GM21381 (cell line): ENCODE measurements around the gene EIF2A.
"Not testable (repeated sequence)": the region's sequence is repeated elsewhere in the genome, so short reads cannot be mapped to it uniquely, and the experiment has no call there.

Experiments
- ATAC-seq: cut with Tn5 transposase; IDR thresholded peaks from one replicate; pipeline ENCODE4 v1.9.1; 2021; ENCODE audit warnings: mild to moderate bottlenecking, moderate library complexity; ENCODE audit not compliant: unreplicated experiment

EIF2A gene

DNA sequence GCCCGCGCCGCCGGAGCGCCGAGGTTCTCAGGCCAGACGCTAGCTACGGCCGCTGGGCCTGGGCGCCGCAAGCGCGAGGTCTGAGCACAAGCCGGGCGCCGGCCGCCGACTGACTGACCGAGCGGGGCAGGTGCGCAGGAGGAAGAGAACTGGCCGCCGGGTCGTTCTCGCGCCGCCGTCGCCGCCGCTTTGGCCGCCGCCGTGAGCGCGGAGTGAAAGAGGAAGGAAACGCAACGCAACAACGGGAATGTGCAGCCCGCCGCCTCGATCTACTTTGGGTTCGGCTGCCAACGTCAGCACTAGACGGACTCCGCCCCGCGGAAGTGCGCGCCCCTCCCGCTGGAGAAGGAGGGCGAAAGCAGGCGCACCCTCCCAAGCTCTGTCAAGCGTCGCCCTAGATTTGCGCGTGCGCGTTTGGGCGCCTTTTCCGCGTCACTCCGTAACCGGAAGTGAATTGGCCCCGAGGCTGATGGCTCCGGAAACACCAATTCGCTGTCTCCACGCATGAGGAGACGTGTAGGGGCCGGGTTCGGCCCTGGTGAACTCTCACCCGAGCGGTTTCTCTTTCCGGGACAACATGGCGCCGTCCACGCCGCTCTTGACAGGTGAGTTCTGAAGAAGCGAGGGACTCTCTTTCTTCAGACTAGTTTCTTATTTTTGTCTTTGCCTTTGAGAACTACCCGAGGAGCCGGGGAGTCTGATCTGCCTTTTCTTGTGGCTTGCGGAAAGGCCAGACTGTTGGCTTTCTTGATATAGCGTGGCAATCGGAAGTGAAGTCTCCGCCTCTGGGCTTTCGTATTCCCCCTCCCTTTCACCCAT is at the start of gene EIF2A, which contains the start of gene SERP1:
Gene EIF2A (plus strand): TSS at position 562 of the 819 bp plus-strand sequence. CDS start 16 bp downstream, at position 578.
Gene SERP1 (minus strand): TSS at position 271 of the 819 bp plus-strand sequence. CDS start 361 bp downstream, outside the sequence.
- ATAC-seq, result peak; percentile 90

GRCh38 chr3:150497956-150498355 is 48.6 kb upstream of the EIF2A start:
- no peak for ATAC-seq

DNA sequence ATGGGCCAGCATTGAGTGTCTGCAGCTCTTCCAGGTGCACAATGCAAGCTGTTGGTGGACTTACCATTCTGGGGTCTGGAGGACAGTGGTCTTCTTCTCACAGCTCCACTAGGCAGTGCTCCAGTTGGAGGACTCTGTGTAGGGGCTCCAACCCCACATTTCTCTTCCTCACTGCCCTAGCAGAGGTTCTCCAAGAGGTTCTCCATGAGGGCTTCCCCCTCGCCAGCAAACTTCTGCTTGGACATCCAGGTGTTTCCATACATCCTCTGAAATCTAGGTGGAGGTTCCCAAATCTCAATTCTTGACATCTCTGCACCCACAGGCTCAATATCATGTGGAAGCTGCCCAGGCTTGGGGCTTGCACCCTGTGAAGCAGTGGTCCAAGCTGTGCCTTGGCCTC is 45.6 kb upstream of the EIF2A start:
- ATAC-seq, result not testable (repeated sequence)

- ATAC-seq, result no peak
Measured at GRCh38 chr3:150503402-150504099, 43.0 kb upstream of the EIF2A start.

- ATAC-seq, result no peak
Measured at GRCh38 chr3:150504483-150504882, 42.1 kb upstream of the EIF2A start.

DNA sequence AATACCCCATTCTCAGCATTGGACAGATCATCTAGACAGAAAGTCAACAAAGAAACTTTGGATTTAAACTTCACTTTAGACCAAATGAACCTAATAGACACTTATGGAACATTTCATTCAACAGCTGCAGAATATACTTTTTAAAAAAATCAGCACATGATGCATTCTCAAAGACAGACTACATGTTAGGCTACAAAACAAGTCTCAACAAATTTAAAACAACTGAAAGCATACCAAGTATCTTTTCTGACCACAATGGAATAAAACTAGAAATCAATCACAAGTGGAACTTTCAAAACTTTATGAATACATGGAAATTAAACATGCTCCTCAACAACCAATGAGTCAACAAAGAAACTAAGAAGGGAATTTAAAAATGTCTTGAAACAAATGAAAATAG is 38.2 kb upstream of the EIF2A start:
- ATAC-seq, result no peak

- no peak for ATAC-seq
Measured at GRCh38 chr3:150509780-150510179, 36.8 kb upstream of the EIF2A start.

DNA sequence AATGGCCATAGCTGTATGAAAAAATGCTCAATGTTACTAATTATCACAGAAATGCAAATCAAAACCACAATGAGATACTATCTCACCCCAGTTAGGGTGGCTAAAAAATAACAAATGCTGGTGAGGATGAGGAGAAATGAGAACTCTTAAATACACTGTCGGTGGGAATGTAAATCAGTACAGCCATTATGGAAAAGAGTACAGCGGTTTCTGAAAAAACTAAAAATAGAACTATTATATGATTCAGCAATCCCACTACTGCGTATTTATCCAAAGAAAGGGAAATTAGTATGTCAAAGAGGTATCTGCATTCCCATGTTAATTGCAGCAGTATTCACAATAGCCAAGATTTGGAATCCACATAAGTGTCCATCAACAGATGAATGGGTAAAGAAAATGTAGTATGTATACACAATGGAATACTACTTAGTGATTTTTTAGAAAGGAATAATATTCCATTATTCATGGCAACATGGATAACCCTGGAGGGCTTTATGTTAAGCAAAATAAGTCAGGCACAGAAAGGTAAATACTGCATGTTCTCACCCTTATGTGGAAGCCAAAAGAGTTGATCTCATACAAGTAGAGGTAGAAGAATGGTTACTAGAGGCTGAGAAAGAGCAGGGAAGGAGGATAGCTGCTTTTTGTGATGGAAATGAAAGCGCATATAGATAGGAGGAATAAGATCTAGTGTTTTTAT is 35.3 kb upstream of the EIF2A start:
- ATAC-seq, result no peak

DNA sequence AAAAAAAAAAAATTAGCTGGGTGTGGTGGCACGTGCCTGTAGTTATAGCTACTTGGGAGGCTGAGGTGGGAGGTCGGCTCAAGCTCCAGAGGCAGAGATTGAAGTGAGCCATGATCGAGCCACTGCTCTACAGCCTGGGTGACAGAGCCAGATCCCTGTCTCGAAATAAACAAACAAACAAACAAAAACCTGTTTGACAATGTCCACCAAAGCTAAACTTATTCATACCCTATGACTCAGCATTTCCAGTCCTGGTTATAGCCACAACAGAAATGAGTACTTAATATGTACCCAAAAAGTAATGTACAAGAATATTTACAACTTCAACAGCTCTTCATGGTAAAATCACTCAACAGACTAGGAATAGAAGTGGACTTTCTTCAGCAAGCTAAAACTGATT is 31.4 kb upstream of the EIF2A start:
- no peak for ATAC-seq

DNA sequence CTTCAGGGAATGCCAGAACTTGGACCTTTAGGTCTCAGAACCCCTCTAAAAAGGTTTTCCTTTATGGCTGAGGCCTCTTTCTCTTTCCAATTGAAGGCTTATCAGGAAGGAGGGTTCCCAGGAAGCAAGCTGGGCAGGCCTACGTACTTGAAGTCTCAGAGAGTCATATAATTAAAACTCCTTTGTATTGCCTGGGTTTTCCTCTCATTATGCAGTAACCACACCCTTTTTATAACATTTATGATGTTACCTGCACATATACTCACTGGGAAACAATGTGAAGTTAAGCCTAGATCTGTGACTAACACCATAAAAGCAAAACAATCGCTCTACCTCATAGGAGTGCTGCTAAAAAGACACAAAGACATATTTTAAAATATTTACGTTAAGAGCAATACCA is 27.6 kb upstream of the EIF2A start:
- ATAC-seq, result no peak

GRCh38 chr3:150520408-150520807 is 26.2 kb upstream of the EIF2A start:
- no peak for ATAC-seq

DNA sequence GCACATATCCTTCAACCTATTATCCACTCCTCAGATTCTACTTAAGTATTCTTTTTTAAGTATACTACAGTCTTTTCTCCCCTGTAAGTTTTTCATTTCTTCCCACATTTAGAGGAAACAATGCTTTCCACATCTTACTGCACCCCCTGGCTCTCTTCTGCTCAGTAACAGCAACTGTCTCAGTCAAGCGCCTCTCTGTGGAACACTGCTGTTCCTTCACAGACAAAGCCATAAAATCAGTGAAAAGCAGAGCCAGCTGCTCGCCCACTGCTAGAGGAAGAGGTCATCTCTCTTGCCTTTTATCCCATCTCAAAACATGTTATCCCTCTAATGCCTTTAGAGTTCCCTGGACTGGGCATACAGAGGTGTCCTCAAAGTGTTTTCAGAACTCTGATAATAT is 25.1 kb upstream of the EIF2A start:
- no peak for ATAC-seq

GRCh38 chr3:150523538-150523937 is 23.0 kb upstream of the EIF2A start:
- ATAC-seq, result no peak

DNA sequence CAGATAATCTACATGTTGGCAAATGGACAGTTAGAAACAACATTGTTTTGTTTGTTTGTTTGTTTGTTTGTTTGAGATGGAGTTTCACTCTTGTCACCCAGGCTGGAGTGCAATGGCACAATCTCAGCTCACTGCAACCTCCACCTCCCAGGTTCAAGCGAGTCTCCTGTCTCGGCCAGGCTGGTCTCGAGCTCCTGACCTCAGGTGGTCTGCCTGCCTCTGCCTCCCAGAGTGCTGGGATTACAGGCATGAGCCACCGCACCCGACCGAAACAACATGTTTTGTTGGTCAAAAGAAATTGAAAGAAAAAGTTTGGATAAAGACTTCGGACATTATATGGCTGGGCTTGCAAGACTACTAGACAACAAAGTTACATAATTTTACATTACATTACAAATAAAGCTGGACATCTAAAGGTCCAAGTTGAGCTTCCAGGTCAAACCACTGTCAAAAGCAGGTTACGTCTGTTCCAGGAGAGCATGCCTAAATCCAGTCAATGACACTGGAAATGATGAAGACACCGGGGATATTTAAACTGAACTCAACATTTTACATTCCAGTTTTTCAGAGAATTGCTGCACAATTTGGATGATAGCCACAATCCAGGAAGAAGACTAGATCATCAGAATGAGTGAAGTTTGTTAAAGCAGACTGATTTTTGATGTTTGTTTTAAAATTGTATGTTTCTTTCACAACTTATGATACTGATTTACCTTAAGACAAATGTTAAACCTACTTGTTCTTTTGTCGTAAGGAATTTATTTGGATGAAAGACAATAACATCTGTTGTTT is 18.9 kb upstream of the EIF2A start:
- ATAC-seq, result no peak

GRCh38 chr3:150528354-150528797 is 18.2 kb upstream of the EIF2A start:
- ATAC-seq, result no peak

DNA sequence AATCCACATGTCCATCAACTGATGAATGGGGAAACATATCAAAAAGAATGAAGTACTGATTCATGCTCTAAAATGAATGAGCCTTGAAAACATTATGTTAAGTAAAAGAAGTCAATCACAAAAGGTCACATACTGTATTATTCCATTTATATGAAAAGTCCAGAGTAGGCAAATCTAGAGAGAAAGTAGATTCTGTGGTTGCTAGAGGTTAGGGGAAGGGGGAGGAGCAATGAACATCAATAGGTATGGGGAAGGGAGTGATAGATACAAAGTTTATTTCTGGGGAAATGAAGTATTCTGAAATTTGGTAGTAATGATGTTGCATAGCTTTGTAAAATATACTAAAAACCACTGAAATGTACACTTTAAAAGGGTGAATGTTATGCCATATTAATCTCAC is 14.8 kb upstream of the EIF2A start:
- no peak for ATAC-seq

- ATAC-seq, result no peak
Measured at GRCh38 chr3:150535204-150535603, 11.4 kb upstream of the EIF2A start.

DNA sequence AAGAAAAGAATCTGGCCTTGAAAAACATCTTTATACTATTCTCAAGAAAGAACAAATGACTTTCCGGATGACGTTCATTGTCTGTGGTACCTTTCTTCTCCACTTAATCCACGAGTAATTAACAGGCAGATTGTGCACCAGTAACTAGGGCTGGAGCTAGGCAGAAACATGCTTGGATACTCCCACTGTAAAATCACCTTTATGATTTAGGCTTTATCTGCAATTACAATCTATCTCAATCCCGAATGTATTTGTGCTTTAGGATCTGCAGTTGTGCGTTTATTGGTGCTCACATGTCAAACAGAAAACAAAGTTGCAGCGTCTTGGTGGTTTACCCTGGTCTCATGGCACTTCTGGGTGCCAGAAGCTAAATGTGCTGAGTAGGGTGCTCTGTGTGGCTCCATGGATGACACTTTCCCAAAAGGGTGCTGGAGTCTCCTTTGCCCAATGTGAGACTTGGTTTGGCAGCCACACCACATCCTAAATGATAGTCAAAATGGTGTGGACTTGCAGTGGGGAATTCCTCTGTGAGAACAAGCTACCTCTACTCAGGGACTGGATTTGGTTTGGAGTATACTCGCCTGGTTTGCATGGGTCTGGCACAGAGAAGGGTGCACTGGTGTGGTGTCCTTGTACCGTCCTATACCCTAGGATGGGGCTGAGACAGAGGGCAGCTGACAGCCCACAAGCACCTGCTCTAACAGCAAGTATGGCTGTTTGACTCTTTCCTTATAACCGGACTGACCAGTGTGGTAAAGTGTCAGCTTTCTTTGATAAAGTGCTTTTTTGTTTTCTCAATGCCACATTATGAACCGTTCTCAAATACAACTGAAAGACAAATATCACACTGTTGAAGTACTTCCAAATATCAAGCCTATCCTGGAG is 8.0 kb upstream of the EIF2A start:
- ATAC-seq, result no peak

DNA sequence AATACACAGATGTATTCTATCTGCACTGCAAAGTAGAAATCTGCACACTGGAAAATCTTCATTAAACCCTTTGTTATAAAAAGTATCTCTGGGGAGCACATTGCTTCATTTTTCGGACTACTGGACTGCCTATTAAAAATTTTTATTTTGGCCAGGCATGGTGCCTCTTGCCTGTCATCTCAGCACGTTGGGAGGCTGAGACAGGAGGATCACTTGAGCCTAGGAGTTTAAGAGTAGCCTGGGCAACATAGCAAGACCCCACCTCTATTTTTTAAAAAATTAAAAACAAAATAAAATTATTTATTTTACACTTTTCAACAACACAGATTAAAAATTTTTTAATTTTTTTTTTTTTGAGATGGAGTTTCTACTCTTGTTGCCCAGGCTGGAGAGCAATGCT is 6.3 kb upstream of the EIF2A start:
- no peak for ATAC-seq

GRCh38 chr3:150540991-150541390 is 5.6 kb upstream of the EIF2A start:
- ATAC-seq, result no peak
